HG02759 (cell line): ENCODE measurements around the gene TAS2R43.
"Not testable (repeated sequence)": the region's sequence is repeated elsewhere in the genome, so short reads cannot be mapped to it uniquely, and the experiment has no call there.

Source experiments
- ATAC-seq: cut with Tn5 transposase; IDR thresholded peaks from one replicate; pipeline ENCODE4 v1.9.1; 2021; ENCODE audit warnings: mild to moderate bottlenecking, moderate library complexity; ENCODE audit not compliant: unreplicated experiment

The TAS2R43 gene

GRCh38 chr12:11062194-11062593, 29.9 kb downstream of the TAS2R43 start, which contains the start of gene TAS2R46:
TSS of gene TAS2R46 (minus strand) at chr12:11062294. CDS start at chr12:11062294, 0 bp downstream.
- not testable (repeated sequence) for ATAC-seq

- no peak for ATAC-seq
Measured at GRCh38 chr12:11059784-11060183, 32.3 kb downstream of the TAS2R43 start.

GRCh38 chr12:11059041-11059440, 33.1 kb downstream of the TAS2R43 start:
- ATAC-seq, result no peak

- no peak for ATAC-seq
Measured at GRCh38 chr12:11055306-11055705, 36.8 kb downstream of the TAS2R43 start.

- not testable (repeated sequence) for ATAC-seq
Measured at GRCh38 chr12:11049806-11050531, 42.1 kb downstream of the TAS2R43 start.

GRCh38 chr12:11041366-11041765, 50.7 kb downstream of the TAS2R43 start:
- ATAC-seq, result not testable (repeated sequence)
